ENCODE data around the gene LRP1.
A peak's percentile ranks its signal among the peaks of the same experiment; 100 is the strongest.

The LRP1 gene

DNA sequence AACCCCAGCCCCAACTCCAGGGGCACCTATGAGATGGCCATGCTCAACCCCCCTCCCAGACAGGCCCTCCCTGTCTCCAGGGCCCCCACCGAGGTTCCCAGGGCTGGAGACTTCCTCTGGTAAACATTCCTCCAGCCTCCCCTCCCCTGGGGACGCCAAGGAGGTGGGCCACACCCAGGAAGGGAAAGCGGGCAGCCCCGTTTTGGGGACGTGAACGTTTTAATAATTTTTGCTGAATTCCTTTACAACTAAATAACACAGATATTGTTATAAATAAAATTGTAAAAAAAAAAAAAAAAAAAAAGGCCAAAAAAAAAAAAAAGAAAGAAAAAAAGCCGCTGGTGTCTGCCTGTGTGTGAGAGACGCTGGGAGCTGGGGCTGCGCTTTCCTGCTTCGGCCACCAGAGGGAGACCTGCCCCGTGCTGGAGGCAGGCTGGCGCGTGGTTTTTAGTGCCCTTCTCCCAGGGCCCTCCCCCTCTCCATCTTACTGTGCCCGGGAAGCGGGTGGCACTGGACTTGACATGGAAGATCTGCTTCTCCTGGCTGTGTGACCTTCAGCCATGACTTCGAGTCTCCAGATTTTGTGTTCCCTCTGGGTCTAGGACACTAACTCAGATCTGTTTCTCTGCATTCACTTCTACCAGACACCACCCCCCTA is 84.9 kb downstream of the LRP1 start:
- DNase-seq (ENCODE audit: low read depth): peak; percentile 73

DNA sequence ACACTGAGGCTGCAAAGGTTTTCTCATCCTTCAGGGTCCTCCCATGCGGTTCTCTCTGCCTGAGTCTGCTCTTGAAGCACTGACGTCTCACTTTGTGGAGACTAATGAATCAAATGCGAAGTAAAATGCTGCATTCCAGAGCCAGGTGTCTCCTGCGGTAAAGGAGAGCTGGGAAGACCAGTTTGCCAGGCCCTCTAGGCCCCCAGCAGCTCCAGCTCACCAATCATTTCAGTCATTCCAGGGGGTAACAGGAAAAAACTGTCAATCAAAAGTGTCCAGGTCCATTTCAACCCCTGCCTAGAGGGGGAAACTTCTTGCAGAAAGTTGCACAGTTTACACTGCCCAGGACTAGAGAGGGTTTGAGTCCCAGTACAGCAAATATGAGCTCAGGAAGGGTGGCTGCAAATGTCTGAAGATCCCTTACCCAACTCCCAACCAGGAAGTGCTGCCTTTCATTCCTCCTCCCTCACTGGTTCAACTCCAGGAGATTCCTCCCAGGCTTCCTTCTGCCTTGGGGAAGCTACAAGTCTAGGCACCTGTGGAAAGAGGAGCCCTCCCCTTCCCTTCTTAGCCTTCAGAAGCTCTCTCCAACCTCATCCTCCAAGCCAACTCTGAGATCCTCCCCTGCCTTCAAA is 85.6 kb downstream of the LRP1 start:
- DNase-seq (ENCODE audit: low read depth): no peak

DNA sequence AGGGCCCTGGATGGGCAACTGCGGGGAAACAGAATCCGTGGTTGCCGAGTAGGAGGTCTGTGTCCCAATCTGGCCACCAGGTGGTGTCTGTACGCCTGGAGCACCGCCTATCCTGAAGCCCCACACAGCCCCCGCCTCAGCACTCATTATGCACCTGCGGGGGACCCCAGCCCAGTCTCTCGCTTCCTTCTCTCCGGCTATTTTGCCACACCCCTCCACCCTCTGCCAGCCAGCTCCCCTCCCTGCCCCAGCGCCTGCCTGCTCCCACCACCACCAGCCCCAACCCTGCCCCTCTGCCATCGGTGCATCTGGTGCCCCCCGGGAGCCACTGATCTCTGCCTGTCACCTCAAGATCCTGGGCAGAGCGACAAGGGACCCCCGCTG is 86.1 kb downstream of the LRP1 start:
- DNase-seq (ENCODE audit: low read depth): peak; percentile 56

DNA sequence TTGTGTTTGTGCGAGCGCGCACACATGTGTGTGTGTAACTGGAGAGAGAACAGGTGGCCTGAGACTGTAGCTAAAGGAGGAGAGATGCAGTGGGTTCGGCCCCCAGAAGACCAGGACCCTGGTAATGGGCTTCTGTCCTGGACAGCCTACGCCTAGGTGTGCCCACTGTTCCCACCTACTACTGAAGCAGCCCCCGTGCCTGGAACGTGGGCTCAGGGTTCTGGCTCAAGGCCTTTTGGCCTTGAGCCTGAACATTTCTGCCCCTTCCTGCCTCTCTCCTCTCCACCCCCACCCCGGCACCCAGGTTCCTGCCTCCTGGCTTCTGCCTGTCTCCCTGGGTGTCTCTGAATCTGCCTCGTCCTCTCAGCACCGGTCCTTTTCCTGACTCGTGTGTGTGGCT is 86.8 kb downstream of the LRP1 start:
- no peak for DNase-seq (ENCODE audit: low read depth)

DNA sequence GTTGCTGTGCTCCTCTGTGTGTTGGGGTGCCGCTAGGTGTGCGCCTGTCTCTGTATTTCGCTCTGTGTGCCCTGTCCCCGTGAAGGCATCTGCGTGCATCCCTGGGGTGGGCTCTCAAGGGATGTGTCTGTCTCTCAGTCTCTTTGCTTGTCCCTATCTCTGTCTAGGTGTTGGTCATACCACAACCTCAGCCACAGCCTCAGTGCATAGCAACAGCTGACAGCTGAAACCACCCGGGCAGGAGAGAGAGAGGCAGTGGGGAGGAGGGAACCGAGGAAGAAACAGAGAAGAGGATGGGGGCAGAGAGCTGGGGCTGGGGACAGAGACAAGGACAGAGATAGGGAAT is 87.4 kb downstream of the LRP1 start:
- no peak for DNase-seq (ENCODE audit: low read depth)

DNA sequence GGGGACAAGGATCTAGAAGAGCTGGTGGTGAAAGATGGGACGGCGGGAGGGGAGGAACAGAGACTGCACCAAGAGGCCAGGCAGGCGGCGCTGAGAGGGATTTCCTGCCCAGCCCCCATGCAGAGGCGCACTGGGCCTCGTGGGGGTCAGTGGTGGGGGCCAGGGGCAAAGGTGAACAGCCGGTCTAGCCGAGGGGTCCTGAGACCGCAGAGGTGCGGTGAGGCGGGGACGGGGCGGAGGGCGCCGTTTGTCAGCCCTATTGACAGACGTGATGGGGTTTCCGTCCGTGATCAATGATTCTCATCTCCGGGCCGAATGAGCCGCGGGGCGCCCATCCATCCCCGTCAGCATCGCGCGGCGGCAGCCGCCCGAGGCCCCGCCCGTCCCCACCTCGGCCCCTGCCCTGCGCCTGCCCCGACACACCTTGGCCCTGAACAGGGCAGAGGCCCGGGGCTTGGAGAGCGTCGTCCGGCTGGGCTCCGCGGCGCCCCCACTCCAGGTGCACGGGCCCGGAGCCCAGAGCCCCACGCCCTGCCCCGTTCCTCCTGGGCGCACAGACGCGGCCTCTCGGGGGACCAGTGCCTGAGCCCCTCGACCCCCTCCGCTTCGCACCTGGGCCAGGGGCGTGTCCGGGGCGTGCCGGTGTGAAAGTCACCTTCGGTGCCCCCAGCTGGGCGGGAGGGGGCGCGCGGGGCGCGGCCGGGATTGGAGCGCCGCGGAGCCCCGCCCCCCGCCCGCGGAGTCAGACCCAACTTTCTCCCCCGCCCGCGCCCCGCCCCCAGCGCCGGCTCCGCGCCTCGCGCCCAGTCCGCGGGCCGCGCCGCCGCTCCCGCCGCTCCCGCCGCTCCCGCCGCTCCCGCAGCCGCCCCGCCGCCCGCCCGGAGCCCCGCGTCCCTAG is 88.0 kb downstream of the LRP1 start, which contains the start of gene NXPH4:
TSS of gene NXPH4 (plus strand) at position 781 of the 898 bp plus-strand sequence. CDS start 176 bp downstream, outside the sequence.
- peak; percentile 34 for DNase-seq (ENCODE audit: low read depth)

DNA sequence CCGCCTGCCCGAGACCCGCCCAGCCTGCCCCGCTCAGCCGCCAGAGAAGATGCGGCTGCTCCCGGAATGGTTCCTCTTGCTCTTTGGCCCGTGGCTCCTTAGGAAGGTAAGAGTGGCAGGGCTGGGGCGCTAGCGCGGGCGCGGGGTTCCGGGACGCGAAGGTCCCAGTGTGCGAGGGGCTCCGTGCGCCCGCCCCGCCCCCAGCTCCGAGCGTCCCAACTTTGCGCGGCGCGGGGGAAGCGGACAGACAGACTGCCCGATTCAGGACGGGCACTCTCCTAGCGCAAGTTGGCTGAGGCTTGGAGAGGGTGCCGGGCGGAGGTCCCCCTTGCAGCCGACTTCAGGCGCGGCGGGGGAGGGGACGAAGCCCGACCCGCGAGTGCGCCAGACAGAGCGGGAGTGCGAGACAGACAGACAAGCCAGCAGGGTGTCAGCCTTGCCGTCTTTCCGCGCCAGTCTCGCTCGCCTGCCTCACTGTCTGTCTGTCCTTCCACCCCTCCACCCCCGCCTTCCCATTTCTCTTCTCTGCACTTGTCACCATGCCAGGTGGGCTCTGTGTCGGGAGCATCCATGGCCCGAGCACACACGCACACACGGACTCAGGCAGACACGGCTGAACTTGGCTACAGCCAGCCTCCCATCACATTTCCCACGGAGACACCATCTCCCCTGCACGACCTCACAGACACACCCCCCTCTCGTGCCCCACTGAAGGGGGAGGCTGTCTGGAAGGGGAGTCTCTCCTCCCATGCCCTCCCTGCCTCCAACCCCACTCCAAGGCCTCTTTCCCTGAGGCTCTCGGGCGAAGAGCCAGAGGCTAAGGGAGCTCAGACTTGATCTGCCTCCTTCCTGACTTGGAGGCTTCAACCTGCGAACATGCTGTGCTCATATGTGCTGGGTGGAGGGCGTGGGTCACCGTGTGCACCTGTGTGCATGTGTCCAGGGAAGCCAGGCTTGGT is 88.9 kb downstream of the LRP1 start:
- no peak for DNase-seq (ENCODE audit: low read depth)

DNA sequence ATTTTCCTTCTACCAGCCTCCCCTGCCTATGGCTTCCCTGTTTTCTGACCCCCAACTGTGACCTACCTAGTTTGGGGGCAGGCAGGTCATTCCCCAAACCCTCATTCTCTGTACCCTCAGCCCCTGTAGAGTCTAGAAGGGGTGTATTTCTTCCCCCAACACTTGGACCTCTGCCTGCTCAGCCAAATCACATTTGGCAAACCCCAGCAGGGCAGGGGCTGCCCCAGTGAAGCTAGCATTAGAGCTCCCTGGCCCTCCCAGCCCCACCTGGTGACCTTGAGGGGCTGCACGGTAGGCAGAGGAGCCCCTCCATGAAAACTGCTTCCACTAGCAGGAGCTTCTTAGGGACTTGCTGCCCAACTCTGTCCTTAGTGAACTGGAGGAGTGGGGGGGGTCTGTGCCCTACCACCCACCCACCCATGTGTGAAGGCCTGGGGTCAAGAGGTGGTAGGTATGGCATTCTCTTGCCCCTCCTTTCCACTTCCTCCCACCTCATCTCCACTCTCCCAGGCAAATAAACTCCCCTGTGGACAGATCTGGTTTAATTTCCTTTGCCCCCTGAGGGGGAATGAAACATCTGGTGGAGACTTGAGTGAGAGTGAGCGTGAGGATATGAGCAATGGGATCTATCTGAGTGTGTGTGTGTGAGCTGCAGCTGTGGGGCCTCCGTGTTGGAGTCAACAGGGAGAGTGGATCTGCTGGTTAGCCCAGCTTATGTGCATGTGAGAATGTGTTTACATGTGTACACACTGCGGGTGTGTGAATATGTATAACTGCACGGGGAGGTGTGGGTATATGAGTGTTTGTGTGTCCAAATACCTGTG is 90.0 kb downstream of the LRP1 start:
- no peak for DNase-seq (ENCODE audit: low read depth)

DNA sequence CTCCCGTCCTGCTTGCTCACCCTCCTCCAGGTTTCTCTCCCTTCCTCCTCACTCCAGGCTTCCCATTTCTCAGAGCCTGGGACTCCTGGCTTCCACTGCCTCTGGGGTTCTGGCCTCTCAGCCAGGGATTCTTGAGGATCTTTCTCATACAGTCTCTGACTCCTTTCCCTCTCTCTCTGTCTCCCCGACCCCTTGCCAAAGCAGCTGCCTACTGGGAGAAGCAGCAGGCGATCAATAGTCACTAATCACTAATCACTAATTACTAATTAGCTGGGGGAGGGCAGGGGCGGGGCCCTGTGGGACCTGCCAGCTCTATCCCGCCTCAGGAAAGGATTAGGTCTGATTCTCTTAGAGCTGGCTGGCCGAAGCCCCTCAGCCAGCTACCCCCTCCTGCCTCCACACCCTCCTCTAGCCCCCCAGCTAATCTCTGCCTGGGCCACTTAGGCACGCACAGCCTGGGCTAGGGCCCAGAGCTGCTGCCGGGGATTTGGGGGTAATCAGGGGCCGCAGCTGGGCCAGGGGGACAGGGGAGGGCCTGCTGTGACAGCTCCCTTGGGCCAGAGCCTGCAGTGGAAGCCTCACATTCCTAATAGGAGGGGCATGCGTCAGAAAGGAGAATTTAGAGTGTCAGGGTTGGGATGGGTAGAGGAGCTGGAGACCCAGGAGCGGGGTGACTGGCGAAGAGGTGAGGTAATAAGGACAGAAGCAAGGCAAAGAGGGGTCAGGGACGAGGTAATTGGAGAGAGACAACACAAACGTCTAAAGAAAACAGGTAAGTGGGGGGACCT is 91.1 kb downstream of the LRP1 start:
- no peak for DNase-seq (ENCODE audit: low read depth)

DNA sequence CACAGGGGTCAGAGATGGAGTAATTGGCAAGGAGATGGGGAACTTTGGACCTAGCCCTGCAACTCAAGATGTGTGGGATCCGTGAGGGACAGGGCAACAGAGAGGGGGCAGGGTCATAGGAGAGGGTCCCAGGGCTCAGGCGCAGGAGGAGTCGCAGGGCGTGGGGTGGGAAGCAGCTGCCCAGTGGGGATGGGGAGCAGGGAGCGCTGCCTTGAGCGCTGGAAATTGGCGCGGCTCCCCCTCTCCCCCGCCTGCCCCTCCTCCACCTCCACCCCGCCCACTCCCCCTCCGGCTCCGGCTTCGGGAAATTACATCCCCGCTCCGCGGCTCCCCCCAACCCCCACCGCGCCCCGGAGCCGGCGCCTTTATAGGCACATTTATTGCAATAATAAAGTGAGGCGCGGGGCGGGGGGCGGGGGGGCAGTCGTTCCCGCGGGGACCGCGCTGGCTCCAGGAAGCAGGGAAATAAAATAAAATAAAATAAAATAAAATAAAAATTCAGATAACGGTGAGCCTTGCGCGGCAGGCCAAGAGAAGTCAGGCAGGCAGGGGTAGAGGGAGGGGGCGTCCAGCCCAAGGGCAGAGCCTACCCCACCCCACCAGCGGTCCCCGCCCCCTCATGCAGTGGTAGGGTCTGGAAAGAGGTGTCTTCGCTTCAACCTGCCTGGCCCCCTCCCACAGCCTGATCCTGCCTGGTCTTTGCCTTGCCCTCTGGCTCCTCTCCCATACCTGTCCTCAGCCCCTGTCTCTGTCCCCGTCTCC is 91.9 kb downstream of the LRP1 start:
- DNase-seq (ENCODE audit: low read depth): no peak

DNA sequence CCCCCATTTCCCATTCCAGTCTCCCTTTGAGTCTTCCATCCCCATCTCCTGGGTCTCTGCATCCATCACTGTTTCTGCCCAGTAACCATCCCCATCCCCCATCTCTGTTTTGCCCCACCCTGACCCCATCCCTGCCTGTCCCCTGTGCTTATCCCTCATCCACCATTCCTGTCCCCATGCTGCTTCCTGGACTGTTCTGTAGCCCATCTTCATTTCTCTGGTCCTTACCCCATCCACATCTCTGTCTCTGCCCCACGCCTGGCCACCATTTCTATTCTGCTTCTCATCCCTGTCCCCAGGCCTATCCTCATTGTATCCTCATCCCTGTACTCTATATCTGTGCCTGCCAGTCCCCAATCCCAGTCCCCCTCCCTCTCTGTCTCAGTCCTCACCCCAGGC is 92.5 kb downstream of the LRP1 start:
- no peak for DNase-seq (ENCODE audit: low read depth)

DNA sequence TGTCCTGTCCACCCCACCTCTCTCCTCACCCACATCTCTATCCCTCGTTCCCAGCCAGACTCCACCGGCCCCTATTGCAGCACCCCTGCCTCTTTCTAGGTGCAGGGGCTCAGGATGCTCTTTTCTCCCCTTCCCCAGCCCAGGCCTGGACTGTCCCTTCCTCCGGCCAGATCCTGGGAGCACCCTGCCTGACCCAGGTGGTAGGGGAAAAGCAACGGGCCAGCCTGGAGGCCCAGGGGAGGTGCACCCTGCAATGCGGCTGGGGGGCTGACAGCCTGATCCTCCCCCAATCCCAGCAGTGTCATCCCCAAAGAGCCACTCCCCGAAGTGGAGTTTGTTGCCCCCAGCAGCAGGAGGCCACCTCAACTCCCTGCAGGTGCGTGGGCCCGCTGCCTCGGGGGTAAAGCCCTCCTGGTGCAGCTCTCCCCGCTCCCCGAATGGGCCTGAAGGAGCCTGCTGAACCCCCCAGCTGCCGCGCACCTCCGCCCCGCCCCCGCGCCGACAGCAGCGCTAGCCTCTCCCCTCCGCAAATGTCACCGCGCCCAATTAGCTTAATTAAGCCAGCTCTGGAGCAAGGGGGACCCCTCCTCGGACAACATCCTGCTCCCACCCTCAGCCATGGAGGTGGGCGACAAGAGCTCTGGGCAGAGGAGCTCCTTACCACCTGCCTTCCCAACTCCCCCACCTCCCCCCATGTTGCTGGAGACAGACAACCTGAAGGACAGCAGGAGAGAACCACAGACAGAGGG is 93.1 kb downstream of the LRP1 start:
- no peak for DNase-seq (ENCODE audit: low read depth)

DNA sequence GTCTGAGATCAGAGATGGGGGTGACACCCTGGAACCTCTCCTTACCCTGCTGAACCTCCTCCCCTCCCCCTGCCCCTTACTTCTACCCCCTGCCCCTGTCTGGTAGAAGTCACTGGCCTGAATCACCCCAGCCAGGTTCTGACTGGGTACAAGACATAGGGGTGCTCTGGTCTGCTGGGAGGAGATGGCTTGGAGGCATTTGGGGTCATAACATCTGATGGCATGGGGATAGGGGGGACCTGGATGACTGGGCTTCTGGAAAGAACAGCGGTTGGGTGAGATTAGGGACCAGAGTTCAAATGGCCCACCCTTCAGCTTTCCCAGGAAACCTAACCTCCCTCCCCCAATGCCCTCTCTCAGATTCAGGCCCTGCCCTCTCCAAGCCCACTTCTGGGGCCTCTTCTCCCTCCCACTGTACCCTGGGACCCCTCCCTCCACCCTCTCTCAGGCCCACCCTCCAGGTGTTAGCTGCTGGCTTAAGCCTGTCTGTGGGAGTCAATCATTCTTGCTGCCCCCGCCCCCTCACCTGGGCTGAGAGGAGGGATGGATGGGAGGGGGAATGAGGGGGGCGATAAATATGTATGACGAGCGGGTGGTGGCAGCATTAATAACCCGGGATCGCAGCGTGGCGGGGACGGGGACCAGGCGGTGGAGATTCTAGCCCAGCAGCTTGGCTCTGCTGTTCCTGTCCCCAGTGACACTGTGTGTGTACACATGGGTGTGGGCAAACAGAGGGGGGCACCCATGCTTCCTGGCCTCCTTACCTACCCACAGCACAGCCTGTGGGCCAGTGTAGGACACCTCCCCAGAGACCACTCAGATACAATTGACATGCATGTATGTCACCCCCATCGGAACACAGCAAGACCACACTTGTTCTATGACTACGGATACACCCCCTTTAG is 94.3 kb downstream of the LRP1 start:
- no peak for DNase-seq (ENCODE audit: low read depth)

DNA sequence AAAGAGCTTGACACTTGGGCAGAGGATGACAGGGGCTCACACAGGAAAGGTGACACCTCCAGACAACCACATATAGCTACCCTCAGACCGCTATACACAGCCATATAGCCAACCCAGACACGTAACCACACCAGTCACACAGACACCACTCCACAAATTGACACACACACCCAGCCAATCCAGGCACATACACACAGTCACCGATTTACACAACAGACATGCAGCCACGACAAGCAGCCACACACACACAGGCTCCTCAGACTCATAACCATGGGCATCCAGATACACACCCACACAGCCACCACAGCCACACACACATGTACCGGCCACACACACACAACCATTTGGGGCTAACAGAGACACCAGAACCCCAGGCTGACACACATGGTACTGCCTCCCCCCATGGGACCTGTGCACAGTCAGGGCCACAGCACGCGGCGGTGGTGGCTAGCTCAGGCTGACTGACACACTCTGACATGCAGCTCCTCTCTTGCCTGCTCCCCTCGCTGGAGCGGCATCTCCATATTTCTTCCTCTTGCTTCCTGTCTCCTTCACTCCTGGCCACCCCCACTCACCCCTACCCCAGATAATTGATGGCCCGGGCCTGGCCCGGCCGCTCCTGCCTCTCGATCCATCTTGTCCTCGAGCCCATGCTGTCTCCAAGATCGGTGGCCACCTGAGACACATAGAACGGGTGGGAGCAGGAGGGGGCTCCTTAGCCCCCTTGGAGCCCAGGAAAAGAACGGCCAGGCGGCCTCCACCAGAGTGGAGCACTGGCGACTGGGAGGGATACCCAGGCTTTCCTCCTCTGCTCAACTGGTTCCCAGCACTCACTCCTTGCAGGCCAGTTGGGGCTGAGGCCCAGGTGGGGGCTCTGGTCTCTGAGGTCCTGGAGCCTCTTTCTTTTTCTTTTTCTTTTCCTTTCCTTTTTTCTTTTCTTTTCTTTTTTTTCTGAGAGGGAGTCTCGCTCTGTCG is 95.2 kb downstream of the LRP1 start:
- DNase-seq (ENCODE audit: low read depth): no peak

DNA sequence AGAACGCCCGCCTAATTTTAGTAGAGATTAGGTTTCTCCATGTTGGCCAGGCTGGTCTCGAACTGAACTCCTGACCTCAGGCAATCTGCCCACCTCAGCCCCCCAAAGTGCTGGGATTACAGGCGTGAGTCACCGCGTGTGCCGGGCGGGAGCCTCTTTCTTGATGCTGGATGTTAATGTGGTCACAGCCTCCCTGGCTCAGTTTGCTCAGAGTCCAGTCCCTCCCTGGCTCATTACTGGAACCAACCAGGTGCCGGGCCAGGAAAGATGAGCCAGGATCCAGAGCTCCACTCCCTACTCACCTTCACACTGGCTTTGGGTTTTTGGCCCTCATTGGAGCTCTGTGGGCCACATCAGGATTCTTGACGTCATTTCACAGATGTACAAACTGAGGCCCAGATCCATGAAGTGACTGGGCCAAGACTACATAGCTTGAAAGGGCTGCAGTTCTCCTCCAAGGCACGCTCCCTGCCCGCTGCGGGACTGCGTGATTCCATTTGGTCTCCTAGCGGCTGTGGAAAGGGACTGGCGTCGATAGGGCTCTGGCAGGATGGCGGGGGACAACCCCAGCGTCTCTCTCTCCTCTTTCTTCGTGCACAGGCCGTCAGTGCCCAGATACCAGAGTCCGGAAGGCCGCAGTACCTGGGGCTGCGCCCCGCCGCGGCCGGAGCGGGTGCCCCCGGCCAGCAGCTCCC is 96.1 kb downstream of the LRP1 start:
- DNase-seq (ENCODE audit: low read depth): no peak
